GM21447 (cell line): Measurements from ENCODE around the gene TMEM108.

Experiments used
- ATAC-seq: cut with Tn5 transposase; IDR thresholded peaks from one replicate; pipeline ENCODE4 v1.9.1; 2021; ENCODE audit not compliant: unreplicated experiment

Gene TMEM108

GRCh38 chr3:133377396-133377795, 339.2 kb downstream of the TMEM108 start:
- ATAC-seq, result no peak

GRCh38 chr3:133379926-133380325, 341.7 kb downstream of the TMEM108 start:
- ATAC-seq, result no peak

DNA sequence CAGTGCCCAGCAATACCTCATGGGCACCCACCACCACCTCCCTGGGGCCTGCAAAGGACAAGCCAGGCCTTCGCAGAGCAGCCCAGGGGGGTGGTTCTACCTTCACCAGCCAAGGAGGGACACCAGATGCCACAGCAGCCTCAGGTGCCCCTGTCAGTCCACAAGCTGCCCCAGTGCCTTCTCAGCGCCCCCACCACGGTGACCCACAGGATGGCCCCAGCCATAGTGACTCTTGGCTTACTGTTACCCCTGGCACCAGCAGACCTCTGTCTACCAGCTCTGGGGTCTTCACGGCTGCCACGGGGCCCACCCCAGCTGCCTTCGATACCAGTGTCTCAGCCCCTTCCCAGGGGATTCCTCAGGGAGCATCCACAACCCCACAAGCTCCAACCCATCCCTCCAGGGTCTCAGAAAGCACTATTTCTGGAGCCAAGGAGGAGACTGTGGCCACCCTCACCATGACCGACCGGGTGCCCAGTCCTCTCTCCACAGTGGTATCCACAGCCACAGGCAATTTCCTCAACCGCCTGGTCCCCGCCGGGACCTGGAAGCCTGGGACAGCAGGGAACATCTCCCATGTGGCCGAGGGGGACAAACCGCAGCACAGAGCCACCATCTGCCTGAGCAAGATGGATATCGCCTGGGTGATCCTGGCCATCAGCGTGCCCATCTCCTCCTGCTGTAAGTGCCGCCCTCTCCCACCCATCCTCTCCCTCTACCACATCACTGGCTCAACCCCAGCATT, 342.5 kb downstream of the TMEM108 start:
- no peak for ATAC-seq

DNA sequence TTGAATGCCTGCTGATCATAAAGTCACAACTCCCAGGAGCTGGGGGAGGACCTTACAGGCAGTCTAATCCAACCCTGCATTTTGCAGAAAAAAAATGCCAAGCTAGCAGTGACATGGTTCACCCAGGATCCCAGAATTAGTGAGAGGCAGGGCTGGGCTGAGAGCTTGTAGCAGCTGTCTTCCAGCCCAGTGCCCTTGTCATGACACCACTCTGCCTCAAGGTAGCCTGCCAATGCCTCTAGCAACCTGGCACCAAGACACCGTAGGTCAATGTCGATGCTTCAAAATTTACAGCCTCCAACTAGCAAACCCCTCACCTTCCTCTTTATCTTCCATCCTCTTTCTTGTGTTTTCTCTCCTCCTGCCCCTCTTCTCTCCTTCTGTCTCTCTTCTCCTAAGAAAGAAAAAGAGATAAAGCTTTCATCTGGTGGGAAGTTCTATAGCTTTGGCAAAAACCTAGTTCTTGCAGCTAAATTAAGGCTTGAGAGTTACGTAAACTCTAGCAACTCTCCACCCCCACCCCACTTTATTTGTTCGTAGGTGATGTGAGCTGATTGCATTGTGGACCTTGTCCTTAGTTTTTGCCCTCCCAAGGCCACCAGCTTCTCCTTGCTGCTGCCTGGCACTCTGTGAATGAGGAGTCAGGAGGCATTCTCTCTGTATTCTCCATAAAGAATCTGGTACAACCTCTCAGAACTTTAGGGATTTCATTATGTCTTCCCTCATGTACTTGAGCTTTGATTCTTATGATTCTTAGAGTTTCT, 343.3 kb downstream of the TMEM108 start:
- no peak for ATAC-seq

GRCh38 chr3:133383175-133383574, 345.0 kb downstream of the TMEM108 start:
- ATAC-seq, result no peak

DNA sequence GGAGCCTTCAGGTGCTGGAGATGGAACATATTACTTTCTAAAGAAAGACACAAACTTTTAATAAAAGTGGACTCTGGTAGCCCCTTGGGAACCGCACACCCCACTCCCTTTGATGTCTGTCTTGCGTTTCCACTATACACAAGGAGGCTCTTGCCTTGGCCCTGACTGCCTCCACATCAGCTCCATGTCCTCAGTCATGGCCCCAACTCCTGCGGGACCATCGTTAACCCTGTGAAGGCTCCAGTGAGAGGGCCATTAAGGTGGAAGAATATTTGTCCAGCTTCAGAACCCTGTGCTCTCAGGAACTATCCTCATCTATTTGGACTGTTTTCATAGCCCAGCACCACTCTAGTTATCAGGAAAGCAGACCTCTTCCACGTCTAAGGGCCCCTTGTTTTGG, 345.6 kb downstream of the TMEM108 start:
- ATAC-seq, result no peak

- ATAC-seq, result no peak
Observed at GRCh38 chr3:133384331-133385027, 346.3 kb downstream of the TMEM108 start.

GRCh38 chr3:133386876-133387275, 348.7 kb downstream of the TMEM108 start:
- no peak for ATAC-seq

DNA sequence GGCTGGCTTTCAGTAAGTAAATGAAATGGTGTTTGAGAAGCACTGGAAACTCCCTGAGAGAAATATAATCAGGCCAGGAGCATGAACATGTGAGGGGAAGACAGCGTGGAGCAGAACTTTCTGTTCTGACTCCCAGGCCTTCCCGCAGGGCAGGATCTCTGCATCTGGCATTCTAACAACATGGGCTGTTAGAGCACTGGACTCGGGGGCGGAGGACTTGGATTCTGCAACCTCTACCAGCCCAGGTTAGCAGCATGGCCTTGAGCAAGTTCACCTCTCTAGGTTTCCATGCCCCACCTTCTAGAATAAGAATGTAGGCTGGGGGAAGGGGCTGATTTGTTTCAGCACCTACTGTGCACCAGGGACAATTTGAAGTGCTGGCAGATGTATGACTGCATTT, 349.1 kb downstream of the TMEM108 start:
- ATAC-seq, result no peak

GRCh38 chr3:133388696-133389395, 350.7 kb downstream of the TMEM108 start:
- ATAC-seq, result no peak

DNA sequence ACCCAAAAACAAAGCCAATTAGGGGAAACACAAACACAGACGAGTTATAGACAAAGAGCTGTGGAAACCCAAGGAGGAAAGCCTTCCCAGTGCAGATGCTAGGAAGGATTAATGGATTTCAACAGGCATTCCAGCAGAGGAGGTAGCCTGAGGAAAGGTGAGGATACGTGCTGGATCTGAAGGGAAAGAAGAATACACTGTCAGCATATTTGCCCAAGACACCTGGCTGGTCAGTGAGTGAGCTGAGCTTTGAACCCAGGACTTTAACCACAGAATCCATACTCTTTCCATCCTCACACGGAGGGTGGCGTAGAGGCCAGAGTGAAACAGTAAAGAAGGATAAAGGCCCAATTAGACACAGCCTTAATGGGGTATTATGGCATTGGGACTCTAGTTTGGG, 352.5 kb downstream of the TMEM108 start:
- no peak for ATAC-seq

DNA sequence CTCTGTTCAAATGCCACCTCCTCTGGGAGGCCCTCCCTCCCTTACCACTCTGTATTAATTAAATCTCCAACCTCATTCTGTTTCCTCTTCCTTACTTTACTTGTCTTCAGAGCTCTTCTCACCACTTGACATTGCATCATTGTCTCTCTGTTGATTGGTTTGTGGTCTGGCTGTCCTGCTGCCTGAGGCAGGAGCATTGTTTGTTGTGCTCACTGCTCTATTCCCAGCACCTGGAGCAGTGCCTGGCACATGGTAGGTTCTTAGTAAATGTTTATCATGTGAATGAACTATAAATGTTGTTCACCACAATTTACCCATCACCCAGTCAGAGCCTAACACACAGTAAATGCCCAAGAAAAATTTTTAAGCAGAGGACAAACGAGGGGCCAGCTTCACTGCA, 355.0 kb downstream of the TMEM108 start:
- ATAC-seq, result no peak

DNA sequence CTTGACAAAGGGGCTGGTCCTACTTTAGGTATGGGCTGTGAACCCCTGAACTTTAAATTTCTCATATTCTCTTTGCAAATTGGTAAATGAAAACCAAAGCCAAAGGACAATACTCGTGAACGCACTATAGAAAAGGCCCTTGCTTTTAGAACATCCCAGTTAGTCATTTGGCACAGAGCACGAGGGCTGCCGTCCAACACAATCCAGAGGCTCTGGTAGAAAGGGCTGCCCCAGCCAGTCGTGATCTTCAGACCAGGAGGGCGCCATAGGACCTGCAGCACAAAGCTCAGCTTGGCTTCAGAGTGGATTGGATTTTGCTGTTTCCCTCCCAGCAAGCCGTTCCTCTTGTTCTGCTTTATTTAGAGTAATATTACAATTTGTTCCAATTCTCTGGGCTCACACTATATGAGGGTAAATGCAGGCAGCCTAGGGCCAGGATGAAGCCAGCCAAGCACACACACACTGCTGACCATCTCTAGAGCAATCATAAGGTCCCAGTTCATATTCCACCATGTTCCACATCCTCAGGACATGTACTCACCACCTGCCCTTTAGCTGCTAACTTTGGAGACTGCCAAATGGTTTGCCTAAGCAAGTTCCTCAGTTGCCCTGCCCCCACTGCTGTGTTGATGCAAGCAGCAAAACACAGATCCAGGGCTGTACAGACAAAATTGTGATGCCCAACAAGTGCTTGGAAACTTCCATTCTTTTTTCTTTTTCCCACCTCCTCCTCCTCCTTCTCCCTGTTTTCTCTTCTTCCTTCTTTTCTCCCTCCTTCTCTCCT, 355.7 kb downstream of the TMEM108 start:
- ATAC-seq, result no peak

DNA sequence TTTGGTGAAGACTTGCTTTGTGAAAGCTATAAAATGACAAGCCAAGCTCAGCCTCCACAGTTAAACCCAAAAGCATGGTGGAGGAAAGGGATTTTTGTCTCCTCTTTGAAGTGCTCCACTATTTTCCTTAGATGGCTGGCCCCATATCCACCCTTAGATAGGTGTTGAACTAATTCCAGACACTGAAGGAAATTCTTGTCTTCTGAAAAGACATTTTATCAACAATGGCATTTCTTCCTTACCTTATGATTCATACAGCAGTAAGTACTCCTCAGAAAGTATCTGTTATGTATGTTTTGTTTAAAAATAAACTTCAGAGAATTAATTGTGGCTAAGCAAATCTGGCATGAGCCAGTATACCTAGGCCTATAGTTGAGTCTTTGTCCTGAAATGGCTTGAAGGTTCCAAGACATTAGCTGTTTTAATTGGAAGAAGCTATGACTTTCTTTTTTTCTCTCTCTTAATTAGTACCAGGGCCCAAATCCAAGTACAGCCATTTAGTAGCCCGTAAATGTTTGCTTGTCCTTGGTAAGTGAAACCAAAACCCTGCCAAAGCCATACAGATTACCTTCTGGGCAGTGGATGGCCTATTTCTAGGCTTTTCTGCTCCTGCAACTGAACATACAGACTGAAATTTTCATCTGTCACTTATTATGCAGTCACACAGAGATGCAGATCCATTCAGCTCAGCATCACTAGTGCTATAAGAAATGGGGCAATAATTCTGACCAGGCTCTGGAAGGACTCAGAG, 356.5 kb downstream of the TMEM108 start:
- no peak for ATAC-seq

GRCh38 chr3:133396906-133397305, 358.7 kb downstream of the TMEM108 start:
- ATAC-seq, result no peak

- no peak for ATAC-seq
Observed at GRCh38 chr3:133400006-133400515, 361.9 kb downstream of the TMEM108 start, which contains the start of gene BFSP2. Gene BFSP2 (plus strand): TSS chr3:133400056. CDS start chr3:133400084, 28 bp downstream.

DNA sequence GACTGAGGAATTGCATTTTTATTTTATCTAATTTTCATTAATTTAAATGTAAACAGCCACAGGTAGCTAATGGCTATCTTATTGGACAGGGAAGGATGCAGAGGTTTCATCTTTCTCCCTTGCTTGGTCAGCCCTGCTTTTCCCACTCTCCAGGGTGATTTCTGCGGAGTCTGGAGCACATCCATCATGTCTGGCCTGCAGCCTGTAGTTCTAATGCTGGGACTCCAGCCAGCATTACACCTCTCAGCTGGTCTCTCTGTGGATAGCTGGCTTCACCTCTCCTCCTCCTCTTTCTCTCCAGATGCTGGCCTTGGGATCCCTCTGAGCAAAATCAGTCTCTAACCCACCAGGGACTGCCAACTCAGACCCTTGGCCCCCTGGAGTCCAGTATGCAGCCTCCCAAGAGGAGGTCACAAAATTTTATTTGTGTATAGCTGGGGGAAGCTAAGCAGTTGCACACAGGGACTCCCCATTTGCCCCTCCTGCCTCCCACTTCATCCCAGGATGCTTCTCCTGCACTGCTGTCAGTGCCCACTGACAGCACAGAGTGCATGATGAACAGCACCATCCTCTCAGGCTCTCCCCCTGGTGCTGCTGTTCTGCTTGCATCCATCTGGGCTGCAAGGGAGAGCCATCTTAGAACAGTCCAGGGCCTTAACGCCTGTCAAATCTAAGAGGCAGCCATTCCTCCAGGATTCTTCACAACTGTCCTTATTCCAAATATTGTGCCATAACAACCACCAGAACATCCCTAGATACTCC, 363.4 kb downstream of the TMEM108 start:
- ATAC-seq, result no peak

- no peak for ATAC-seq
Observed at GRCh38 chr3:133404920-133405319, 366.7 kb downstream of the TMEM108 start.

GRCh38 chr3:133408366-133408765, 370.2 kb downstream of the TMEM108 start:
- ATAC-seq, result no peak
